ENCODE measurements around the gene COX4I2.

The COX4I2 gene

GRCh38 chr20:31638816-31639215, 1.1 kb downstream of the COX4I2 start:
- H3K4ac ChIP-seq (ENCODE audit: low read depth in 1 of 2, low read length in 2 of 2), result no peak overlapping the region
- H2BK12ac ChIP-seq (ENCODE audit: low read length in 2 of 2), result no peak overlapping the region
- H3K36me3 ChIP-seq (ENCODE audit: control insufficient read depth in 1 of 2, insufficient read depth in 2 of 2, low read depth in 1 of 2, low read length in 2 of 2), result peaks cover 0 to 3% of the 10 kb centered on the region in 2 experiments
- H3K4me1 ChIP-seq (ENCODE audit: control insufficient read depth, insufficient read depth, low read depth, low read length), result no peaks in the 10 kb centered on the region
- H2BK5ac ChIP-seq (ENCODE audit: low read depth, low read length, poor library complexity, severe bottlenecking), result no peak overlapping the region
- H4K8ac ChIP-seq (ENCODE audit: low read length), result peak overlapping the region; percentile 5
- H2BK15ac ChIP-seq (ENCODE audit: low read depth, poor library complexity, severe bottlenecking), result no peak overlapping the region
- no peak overlapping the region for H3K4me2 ChIP-seq (ENCODE audit: low read length, poor library complexity, severe bottlenecking)
- no peak overlapping the region for H3K14ac ChIP-seq (ENCODE audit: low read length in 2 of 2)
- no peak overlapping the region for H3K18ac ChIP-seq (ENCODE audit: low read depth in 1 of 2, low read length in 2 of 2)
- no peak for DNase-seq
- H2AK5ac ChIP-seq (ENCODE audit: low read length, severe bottlenecking), result no peak overlapping the region
- H2AFZ ChIP-seq (ENCODE audit: low read depth, low read length), result no peak overlapping the region
- peaks cover 13 to 38% of the 10 kb centered on the region in 2 experiments for H3K27me3 ChIP-seq (ENCODE audit: control insufficient read depth in 1 of 2, insufficient read depth in 1 of 2, low read length in 2 of 2)
- no peaks in the 10 kb centered on the region for H3K9me3 ChIP-seq (ENCODE audit: control insufficient read depth, low read length)
- H3K23ac ChIP-seq (ENCODE audit: low read length in 2 of 2), result no peak overlapping the region
- H3K4me3 ChIP-seq (ENCODE audit: insufficient read depth in 1 of 2, low read depth in 1 of 2, low read length in 2 of 2), result no peak overlapping the region
- H3K79me1 ChIP-seq (replicated peaks; ENCODE audit: low read length, poor library complexity, severe bottlenecking), result no peaks in the 10 kb centered on the region
- 91% methylated on average over 3 of the region's 4 CpGs for WGBS
- H3K27ac ChIP-seq (ENCODE audit: low read length, poor library complexity, severe bottlenecking), result no peak overlapping the region
- no peak overlapping the region for H4K91ac ChIP-seq (ENCODE audit: low read length)
- no peak overlapping the region for H2BK120ac ChIP-seq (ENCODE audit: low read depth, low read length)
- no peak overlapping the region for H3K9ac ChIP-seq (ENCODE audit: low read length)

GRCh38 chr20:31640259-31640658, 2.5 kb downstream of the COX4I2 start:
- H2BK120ac ChIP-seq (ENCODE audit: low read depth, low read length), result no peak overlapping the region
- H3K36me3 ChIP-seq (ENCODE audit: control insufficient read depth in 1 of 2, insufficient read depth in 2 of 2, low read depth in 1 of 2, low read length in 2 of 2), result peaks cover 0 to 3% of the 10 kb centered on the region in 2 experiments
- H3K27me3 ChIP-seq (ENCODE audit: control insufficient read depth in 1 of 2, insufficient read depth in 1 of 2, low read length in 2 of 2), result peaks cover 13 to 43% of the 10 kb centered on the region in 2 experiments
- H3K4me2 ChIP-seq (ENCODE audit: low read length, poor library complexity, severe bottlenecking), result no peak overlapping the region
- no peak overlapping the region for H3K27ac ChIP-seq (ENCODE audit: low read length, poor library complexity, severe bottlenecking)
- H3K23ac ChIP-seq (ENCODE audit: low read length in 2 of 2), result no peak overlapping the region
- H3K4ac ChIP-seq (ENCODE audit: low read depth in 1 of 2, low read length in 2 of 2), result no peak overlapping the region
- no peak overlapping the region for H3K9ac ChIP-seq (ENCODE audit: low read length)
- H3K9me3 ChIP-seq (ENCODE audit: control insufficient read depth, low read length), result no peaks in the 10 kb centered on the region
- WGBS, result 62% methylated on average over 3 of the region's 3 CpGs
- no peaks in the 10 kb centered on the region for H3K79me1 ChIP-seq (replicated peaks; ENCODE audit: low read length, poor library complexity, severe bottlenecking)
- no peak overlapping the region for H2AFZ ChIP-seq (ENCODE audit: low read depth, low read length)
- no peak overlapping the region for H4K8ac ChIP-seq (ENCODE audit: low read length)
- H3K14ac ChIP-seq (ENCODE audit: low read length in 2 of 2), result no peak overlapping the region
- DNase-seq, result no peak
- H3K4me1 ChIP-seq (ENCODE audit: control insufficient read depth, insufficient read depth, low read depth, low read length), result no peaks in the 10 kb centered on the region
- H3K18ac ChIP-seq (ENCODE audit: low read depth in 1 of 2, low read length in 2 of 2), result no peak overlapping the region
- no peak overlapping the region for H2BK15ac ChIP-seq (ENCODE audit: low read depth, poor library complexity, severe bottlenecking)
- H2BK5ac ChIP-seq (ENCODE audit: low read depth, low read length, poor library complexity, severe bottlenecking), result no peak overlapping the region
- no peak overlapping the region for H2BK12ac ChIP-seq (ENCODE audit: low read length in 2 of 2)
- no peak overlapping the region for H4K91ac ChIP-seq (ENCODE audit: low read length)
- H3K4me3 ChIP-seq (ENCODE audit: insufficient read depth in 1 of 2, low read depth in 1 of 2, low read length in 2 of 2), result no peak overlapping the region
- no peak overlapping the region for H2AK5ac ChIP-seq (ENCODE audit: low read length, severe bottlenecking)

DNA sequence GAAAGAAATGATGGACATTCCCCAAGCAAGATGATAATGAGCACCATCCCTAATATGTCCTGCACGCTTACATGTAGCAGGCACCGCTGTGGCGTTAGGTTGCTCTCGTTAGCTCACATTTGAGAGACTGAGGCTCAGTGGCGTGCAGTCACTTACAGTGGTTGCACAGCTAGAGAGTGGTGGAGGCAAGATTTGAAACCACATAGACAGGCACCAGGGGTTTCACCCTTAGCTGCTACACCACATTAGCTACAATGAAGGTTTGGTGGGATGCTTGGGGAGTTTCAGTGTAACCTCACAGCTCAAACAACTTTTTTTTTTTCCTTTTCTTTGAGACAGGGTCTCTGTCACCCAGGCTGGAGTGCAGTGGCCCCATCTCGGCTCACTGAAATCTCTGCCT, 3.7 kb downstream of the COX4I2 start:
- H2BK12ac ChIP-seq (ENCODE audit: low read length in 2 of 2), result no peak overlapping the region
- no peak for DNase-seq
- no peak overlapping the region for H3K27ac ChIP-seq (ENCODE audit: low read length, poor library complexity, severe bottlenecking)
- no peaks in the 10 kb centered on the region for H3K9me3 ChIP-seq (ENCODE audit: control insufficient read depth, low read length)
- no peaks in the 10 kb centered on the region for H3K4me1 ChIP-seq (ENCODE audit: control insufficient read depth, insufficient read depth, low read depth, low read length)
- H3K79me1 ChIP-seq (replicated peaks; ENCODE audit: low read length, poor library complexity, severe bottlenecking), result no peaks in the 10 kb centered on the region
- H2BK120ac ChIP-seq (ENCODE audit: low read depth, low read length), result no peak overlapping the region
- peaks cover 0 to 3% of the 10 kb centered on the region in 2 experiments for H3K36me3 ChIP-seq (ENCODE audit: control insufficient read depth in 1 of 2, insufficient read depth in 2 of 2, low read depth in 1 of 2, low read length in 2 of 2)
- H3K23ac ChIP-seq (ENCODE audit: low read length in 2 of 2), result no peak overlapping the region
- H3K18ac ChIP-seq (ENCODE audit: low read depth in 1 of 2, low read length in 2 of 2), result no peak overlapping the region
- 96% methylated on average over 6 of the region's 6 CpGs for WGBS
- no peak overlapping the region for H2AK5ac ChIP-seq (ENCODE audit: low read length, severe bottlenecking)
- H3K4me3 ChIP-seq (ENCODE audit: insufficient read depth in 1 of 2, low read depth in 1 of 2, low read length in 2 of 2), result no peak overlapping the region
- H2BK5ac ChIP-seq (ENCODE audit: low read depth, low read length, poor library complexity, severe bottlenecking), result no peak overlapping the region
- H3K9ac ChIP-seq (ENCODE audit: low read length), result no peak overlapping the region
- H3K4ac ChIP-seq (ENCODE audit: low read depth in 1 of 2, low read length in 2 of 2), result no peak overlapping the region
- no peak overlapping the region for H4K8ac ChIP-seq (ENCODE audit: low read length)
- no peak overlapping the region for H3K14ac ChIP-seq (ENCODE audit: low read length in 2 of 2)
- H3K4me2 ChIP-seq (ENCODE audit: low read length, poor library complexity, severe bottlenecking), result no peak overlapping the region
- no peak overlapping the region for H2BK15ac ChIP-seq (ENCODE audit: low read depth, poor library complexity, severe bottlenecking)
- H2AFZ ChIP-seq (ENCODE audit: low read depth, low read length), result no peak overlapping the region
- peaks cover 13 to 43% of the 10 kb centered on the region in 2 experiments for H3K27me3 ChIP-seq (ENCODE audit: control insufficient read depth in 1 of 2, insufficient read depth in 1 of 2, low read length in 2 of 2)
- no peak overlapping the region for H4K91ac ChIP-seq (ENCODE audit: low read length)

DNA sequence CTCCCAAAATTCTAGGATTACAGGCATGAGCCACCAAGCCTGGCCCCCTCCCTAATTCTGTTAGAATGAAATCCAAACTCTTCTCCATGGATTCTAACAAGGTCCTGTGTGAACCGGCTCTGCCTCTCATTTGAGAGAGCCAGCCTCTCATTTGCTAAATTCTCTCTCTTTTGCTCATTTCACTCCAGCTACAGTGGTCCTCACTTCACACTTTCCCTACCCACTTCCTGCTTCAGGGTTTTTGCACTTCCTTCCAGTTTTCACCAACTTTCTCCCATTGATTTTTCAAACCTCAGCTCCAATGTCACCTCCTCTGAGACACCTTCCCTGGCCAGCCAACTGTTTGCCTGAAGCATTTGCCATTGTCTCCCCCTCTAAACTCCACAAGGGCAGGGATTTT, 5.1 kb downstream of the COX4I2 start:
- peaks cover 0 to under 1% of the 10 kb centered on the region in 2 experiments for H3K36me3 ChIP-seq (ENCODE audit: control insufficient read depth in 1 of 2, insufficient read depth in 2 of 2, low read depth in 1 of 2, low read length in 2 of 2)
- H3K9me3 ChIP-seq (ENCODE audit: control insufficient read depth, low read length), result no peaks in the 10 kb centered on the region
- no peak overlapping the region for H4K8ac ChIP-seq (ENCODE audit: low read length)
- H3K27me3 ChIP-seq (ENCODE audit: control insufficient read depth in 1 of 2, insufficient read depth in 1 of 2, low read length in 2 of 2), result peaks cover 13 to 36% of the 10 kb centered on the region in 2 experiments
- no peaks in the 10 kb centered on the region for H3K4me1 ChIP-seq (ENCODE audit: control insufficient read depth, insufficient read depth, low read depth, low read length)
- H2AK5ac ChIP-seq (ENCODE audit: low read length, severe bottlenecking), result no peak overlapping the region
- DNase-seq, result no peak
- no peak overlapping the region for H3K18ac ChIP-seq (ENCODE audit: low read depth in 1 of 2, low read length in 2 of 2)
- H2BK15ac ChIP-seq (ENCODE audit: low read depth, poor library complexity, severe bottlenecking), result no peak overlapping the region
- no peak overlapping the region for H3K14ac ChIP-seq (ENCODE audit: low read length in 2 of 2)
- no peak overlapping the region for H3K4me2 ChIP-seq (ENCODE audit: low read length, poor library complexity, severe bottlenecking)
- H3K9ac ChIP-seq (ENCODE audit: low read length), result no peak overlapping the region
- WGBS, result 86% methylated on average over 1 of the region's 1 CpG
- H3K23ac ChIP-seq (ENCODE audit: low read length in 2 of 2), result no peak overlapping the region
- H2AFZ ChIP-seq (ENCODE audit: low read depth, low read length), result no peak overlapping the region
- no peak overlapping the region for H2BK120ac ChIP-seq (ENCODE audit: low read depth, low read length)
- no peak overlapping the region for H3K27ac ChIP-seq (ENCODE audit: low read length, poor library complexity, severe bottlenecking)
- no peak overlapping the region for H2BK12ac ChIP-seq (ENCODE audit: low read length in 2 of 2)
- no peaks in the 10 kb centered on the region for H3K79me1 ChIP-seq (replicated peaks; ENCODE audit: low read length, poor library complexity, severe bottlenecking)
- no peak overlapping the region for H2BK5ac ChIP-seq (ENCODE audit: low read depth, low read length, poor library complexity, severe bottlenecking)
- H4K91ac ChIP-seq (ENCODE audit: low read length), result no peak overlapping the region
- no peak overlapping the region for H3K4ac ChIP-seq (ENCODE audit: low read depth in 1 of 2, low read length in 2 of 2)
- H3K4me3 ChIP-seq (ENCODE audit: insufficient read depth in 1 of 2, low read depth in 1 of 2, low read length in 2 of 2), result no peak overlapping the region

Measured in mesenchymal stem cell (in vitro differentiated cells and primary cell).